ENCODE results near the gene ANTXR1.

DNA sequence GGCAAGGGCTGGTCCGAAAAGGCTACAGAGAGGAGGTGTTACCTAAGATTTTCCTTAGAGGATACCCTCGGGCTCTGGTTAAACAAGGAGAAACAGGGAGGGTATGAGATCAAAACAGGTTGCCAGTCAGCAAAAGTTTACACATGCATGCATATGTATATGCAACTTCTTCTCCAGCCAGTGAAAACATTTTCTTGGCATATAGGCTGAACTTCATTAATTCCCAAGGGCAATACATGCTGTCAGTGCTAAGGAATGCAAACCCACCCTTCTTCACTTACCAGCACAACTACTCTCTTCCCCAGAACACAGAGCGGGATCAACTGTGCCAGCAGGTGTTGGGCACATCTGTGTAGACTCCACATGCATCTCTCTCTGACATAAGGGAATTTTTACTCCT, 198.1 kb downstream of the ANTXR1 start:
- TF ChIP-seq POLR2A (IDR thresholded peaks at IDR 0.05) (no peak), POLR2AphosphoS5 (IDR thresholded peaks at IDR 0.05) (no peak)
- TF ChIP-seq, protein P1, sequence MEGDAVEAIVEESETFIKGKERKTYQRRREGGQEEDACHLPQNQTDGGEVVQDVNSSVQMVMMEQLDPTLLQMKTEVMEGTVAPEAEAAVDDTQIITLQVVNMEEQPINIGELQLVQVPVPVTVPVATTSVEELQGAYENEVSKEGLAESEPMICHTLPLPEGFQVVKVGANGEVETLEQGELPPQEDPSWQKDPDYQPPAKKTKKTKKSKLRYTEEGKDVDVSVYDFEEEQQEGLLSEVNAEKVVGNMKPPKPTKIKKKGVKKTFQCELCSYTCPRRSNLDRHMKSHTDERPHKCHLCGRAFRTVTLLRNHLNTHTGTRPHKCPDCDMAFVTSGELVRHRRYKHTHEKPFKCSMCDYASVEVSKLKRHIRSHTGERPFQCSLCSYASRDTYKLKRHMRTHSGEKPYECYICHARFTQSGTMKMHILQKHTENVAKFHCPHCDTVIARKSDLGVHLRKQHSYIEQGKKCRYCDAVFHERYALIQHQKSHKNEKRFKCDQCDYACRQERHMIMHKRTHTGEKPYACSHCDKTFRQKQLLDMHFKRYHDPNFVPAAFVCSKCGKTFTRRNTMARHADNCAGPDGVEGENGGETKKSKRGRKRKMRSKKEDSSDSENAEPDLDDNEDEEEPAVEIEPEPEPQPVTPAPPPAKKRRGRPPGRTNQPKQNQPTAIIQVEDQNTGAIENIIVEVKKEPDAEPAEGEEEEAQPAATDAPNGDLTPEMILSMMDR (IDR thresholded peaks at IDR 0.05) = no peak
